GM23338 (cell line): ENCODE measurements around the gene PRPH2.

Source experiments
- CREB1 ChIP-seq: fragments of 250-450 bp; sonication (Bioruptor Pico); IDR thresholded peaks from 2 replicates; pipeline ENCODE4 v1.5.0; 2020; ENCODE audit warnings: low read depth, mild to moderate bottlenecking, moderate library complexity
- EZH2 ChIP-seq: fragments of 200-600 bp; sonication (generic); IDR thresholded peaks from one replicate; pipeline ENCODE4 v1.8.0; 2017; ENCODE audit warnings: antibody characterized with exemption, mild to moderate bottlenecking, low read depth; ENCODE audit not compliant: unreplicated experiment
- EZH2phosphoT487 ChIP-seq: fragments of 200-600 bp; sonication (generic); IDR thresholded peaks from one replicate; pipeline ENCODE4 v1.8.1; 2018; ENCODE audit warnings: antibody characterized with exemption; ENCODE audit not compliant: unreplicated experiment
- JUNB ChIP-seq: IDR thresholded peaks from one replicate; pipeline ENCODE4 v1.6.1; 2016; ENCODE audit warnings: antibody characterized with exemption; ENCODE audit not compliant: unreplicated experiment
- NANOG ChIP-seq: IDR thresholded peaks from 2 replicates; pipeline ENCODE4 v1.6.1; 2016; ENCODE audit warnings: antibody characterized with exemption, borderline replicate concordance
- POLR2AphosphoS5 ChIP-seq: IDR thresholded peaks from 2 replicates; pipeline ENCODE4 v1.6.1; 2016; ENCODE audit warnings: antibody characterized with exemption, low read depth
- STAT1 ChIP-seq: IDR thresholded peaks from one replicate; pipeline ENCODE4 v1.6.1; 2016; ENCODE audit warnings: antibody characterized with exemption; ENCODE audit not compliant: unreplicated experiment
- ZNF114 ChIP-seq: fragments of 250-450 bp; sonication (Bioruptor Pico); IDR thresholded peaks from 2 replicates; pipeline ENCODE4 v1.5.0; 2020; ENCODE audit warnings: mild to moderate bottlenecking, moderate library complexity
- ZNF331 ChIP-seq: fragments of 250-450 bp; sonication (Bioruptor Pico); IDR thresholded peaks from 2 replicates; pipeline ENCODE4 v1.5.0; 2020; ENCODE audit warnings: low read depth, mild to moderate bottlenecking, moderate library complexity
- TF ChIP-seq, protein P1 (sequence below), 2 experiments: fragments of 200-600 bp in 1 of 2; sonication (generic) in 1 of 2; conservative IDR thresholded peaks; 2 replicates each; pipeline versions ENCODE4 v1.5.1 to v1.6.1; 2016 to 2017; ENCODE audit warnings: antibody characterized with exemption in 2 of 2, low read depth in 2 of 2, mild to moderate bottlenecking in 2 of 2, moderate library complexity in 1 of 2
- TF ChIP-seq, protein P2 (sequence below): IDR thresholded peaks from one replicate; pipeline ENCODE4 v1.6.1; 2018; ENCODE audit warnings: antibody characterized with exemption; ENCODE audit not compliant: unreplicated experiment
- TF ChIP-seq, protein P3 (sequence below): IDR thresholded peaks from 2 replicates; pipeline ENCODE4 v1.6.1; 2016; ENCODE audit warnings: antibody characterized with exemption
- TF ChIP-seq, protein P4 (sequence below): fragments of 250-450 bp; sonication (Bioruptor Pico); IDR thresholded peaks from 2 replicates; pipeline ENCODE4 v1.5.0; 2020; ENCODE audit warnings: mild to moderate bottlenecking, moderate library complexity

DNA sequence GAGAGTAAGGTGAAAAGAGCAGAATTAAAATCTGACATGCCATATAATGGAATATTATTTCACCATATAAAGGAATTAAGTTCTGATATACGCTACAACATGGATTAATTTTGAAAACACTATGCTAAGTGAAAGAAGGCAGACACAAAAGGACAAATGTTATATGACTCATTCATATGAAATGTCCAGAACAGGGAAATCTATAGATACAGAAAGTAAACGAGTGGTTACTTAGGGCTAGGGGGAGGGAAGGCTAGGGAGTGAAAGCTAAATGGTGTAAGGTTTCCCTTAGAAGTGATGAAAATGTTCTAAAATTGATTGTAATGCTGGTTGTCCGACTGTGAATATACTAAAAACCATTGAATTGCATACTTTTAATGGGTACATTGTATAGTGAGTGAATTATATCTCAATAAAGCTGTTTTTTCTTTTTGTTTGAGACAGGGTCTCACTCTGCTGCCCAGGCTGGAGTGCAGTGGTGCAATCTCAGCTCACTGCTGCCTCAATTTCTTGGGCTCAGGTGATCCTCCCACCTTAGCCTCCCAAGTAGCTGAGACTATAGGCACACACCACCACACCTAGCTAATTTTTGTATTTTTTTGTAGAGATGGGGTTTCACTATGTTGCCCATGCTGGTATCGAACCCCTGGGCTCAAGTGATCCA lies 8.2 kb downstream of the PRPH2 start:
- TF ChIP-seq, protein P1, sequence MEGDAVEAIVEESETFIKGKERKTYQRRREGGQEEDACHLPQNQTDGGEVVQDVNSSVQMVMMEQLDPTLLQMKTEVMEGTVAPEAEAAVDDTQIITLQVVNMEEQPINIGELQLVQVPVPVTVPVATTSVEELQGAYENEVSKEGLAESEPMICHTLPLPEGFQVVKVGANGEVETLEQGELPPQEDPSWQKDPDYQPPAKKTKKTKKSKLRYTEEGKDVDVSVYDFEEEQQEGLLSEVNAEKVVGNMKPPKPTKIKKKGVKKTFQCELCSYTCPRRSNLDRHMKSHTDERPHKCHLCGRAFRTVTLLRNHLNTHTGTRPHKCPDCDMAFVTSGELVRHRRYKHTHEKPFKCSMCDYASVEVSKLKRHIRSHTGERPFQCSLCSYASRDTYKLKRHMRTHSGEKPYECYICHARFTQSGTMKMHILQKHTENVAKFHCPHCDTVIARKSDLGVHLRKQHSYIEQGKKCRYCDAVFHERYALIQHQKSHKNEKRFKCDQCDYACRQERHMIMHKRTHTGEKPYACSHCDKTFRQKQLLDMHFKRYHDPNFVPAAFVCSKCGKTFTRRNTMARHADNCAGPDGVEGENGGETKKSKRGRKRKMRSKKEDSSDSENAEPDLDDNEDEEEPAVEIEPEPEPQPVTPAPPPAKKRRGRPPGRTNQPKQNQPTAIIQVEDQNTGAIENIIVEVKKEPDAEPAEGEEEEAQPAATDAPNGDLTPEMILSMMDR (conservative IDR thresholded peaks at IDR 0.05; ENCODE audit: low read depth in 2 of 2), result no peak
- TF ChIP-seq, protein P2, sequence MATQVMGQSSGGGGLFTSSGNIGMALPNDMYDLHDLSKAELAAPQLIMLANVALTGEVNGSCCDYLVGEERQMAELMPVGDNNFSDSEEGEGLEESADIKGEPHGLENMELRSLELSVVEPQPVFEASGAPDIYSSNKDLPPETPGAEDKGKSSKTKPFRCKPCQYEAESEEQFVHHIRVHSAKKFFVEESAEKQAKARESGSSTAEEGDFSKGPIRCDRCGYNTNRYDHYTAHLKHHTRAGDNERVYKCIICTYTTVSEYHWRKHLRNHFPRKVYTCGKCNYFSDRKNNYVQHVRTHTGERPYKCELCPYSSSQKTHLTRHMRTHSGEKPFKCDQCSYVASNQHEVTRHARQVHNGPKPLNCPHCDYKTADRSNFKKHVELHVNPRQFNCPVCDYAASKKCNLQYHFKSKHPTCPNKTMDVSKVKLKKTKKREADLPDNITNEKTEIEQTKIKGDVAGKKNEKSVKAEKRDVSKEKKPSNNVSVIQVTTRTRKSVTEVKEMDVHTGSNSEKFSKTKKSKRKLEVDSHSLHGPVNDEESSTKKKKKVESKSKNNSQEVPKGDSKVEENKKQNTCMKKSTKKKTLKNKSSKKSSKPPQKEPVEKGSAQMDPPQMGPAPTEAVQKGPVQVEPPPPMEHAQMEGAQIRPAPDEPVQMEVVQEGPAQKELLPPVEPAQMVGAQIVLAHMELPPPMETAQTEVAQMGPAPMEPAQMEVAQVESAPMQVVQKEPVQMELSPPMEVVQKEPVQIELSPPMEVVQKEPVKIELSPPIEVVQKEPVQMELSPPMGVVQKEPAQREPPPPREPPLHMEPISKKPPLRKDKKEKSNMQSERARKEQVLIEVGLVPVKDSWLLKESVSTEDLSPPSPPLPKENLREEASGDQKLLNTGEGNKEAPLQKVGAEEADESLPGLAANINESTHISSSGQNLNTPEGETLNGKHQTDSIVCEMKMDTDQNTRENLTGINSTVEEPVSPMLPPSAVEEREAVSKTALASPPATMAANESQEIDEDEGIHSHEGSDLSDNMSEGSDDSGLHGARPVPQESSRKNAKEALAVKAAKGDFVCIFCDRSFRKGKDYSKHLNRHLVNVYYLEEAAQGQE, result no peak
- no peak for TF ChIP-seq EZH2
- TF ChIP-seq CREB1 (CRISPR knock-in tag), result no peak
- no peak for TF ChIP-seq NANOG
- TF ChIP-seq POLR2AphosphoS5, result no peak
- TF ChIP-seq, protein P3, sequence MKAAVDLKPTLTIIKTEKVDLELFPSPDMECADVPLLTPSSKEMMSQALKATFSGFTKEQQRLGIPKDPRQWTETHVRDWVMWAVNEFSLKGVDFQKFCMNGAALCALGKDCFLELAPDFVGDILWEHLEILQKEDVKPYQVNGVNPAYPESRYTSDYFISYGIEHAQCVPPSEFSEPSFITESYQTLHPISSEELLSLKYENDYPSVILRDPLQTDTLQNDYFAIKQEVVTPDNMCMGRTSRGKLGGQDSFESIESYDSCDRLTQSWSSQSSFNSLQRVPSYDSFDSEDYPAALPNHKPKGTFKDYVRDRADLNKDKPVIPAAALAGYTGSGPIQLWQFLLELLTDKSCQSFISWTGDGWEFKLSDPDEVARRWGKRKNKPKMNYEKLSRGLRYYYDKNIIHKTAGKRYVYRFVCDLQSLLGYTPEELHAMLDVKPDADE, result no peak
- TF ChIP-seq EZH2phosphoT487, result no peak
- no peak for TF ChIP-seq ZNF114 (CRISPR knock-in tag)
- no peak for TF ChIP-seq JUNB
- TF ChIP-seq STAT1, result no peak
- TF ChIP-seq ZNF331, result no peak
- TF ChIP-seq, protein P4, sequence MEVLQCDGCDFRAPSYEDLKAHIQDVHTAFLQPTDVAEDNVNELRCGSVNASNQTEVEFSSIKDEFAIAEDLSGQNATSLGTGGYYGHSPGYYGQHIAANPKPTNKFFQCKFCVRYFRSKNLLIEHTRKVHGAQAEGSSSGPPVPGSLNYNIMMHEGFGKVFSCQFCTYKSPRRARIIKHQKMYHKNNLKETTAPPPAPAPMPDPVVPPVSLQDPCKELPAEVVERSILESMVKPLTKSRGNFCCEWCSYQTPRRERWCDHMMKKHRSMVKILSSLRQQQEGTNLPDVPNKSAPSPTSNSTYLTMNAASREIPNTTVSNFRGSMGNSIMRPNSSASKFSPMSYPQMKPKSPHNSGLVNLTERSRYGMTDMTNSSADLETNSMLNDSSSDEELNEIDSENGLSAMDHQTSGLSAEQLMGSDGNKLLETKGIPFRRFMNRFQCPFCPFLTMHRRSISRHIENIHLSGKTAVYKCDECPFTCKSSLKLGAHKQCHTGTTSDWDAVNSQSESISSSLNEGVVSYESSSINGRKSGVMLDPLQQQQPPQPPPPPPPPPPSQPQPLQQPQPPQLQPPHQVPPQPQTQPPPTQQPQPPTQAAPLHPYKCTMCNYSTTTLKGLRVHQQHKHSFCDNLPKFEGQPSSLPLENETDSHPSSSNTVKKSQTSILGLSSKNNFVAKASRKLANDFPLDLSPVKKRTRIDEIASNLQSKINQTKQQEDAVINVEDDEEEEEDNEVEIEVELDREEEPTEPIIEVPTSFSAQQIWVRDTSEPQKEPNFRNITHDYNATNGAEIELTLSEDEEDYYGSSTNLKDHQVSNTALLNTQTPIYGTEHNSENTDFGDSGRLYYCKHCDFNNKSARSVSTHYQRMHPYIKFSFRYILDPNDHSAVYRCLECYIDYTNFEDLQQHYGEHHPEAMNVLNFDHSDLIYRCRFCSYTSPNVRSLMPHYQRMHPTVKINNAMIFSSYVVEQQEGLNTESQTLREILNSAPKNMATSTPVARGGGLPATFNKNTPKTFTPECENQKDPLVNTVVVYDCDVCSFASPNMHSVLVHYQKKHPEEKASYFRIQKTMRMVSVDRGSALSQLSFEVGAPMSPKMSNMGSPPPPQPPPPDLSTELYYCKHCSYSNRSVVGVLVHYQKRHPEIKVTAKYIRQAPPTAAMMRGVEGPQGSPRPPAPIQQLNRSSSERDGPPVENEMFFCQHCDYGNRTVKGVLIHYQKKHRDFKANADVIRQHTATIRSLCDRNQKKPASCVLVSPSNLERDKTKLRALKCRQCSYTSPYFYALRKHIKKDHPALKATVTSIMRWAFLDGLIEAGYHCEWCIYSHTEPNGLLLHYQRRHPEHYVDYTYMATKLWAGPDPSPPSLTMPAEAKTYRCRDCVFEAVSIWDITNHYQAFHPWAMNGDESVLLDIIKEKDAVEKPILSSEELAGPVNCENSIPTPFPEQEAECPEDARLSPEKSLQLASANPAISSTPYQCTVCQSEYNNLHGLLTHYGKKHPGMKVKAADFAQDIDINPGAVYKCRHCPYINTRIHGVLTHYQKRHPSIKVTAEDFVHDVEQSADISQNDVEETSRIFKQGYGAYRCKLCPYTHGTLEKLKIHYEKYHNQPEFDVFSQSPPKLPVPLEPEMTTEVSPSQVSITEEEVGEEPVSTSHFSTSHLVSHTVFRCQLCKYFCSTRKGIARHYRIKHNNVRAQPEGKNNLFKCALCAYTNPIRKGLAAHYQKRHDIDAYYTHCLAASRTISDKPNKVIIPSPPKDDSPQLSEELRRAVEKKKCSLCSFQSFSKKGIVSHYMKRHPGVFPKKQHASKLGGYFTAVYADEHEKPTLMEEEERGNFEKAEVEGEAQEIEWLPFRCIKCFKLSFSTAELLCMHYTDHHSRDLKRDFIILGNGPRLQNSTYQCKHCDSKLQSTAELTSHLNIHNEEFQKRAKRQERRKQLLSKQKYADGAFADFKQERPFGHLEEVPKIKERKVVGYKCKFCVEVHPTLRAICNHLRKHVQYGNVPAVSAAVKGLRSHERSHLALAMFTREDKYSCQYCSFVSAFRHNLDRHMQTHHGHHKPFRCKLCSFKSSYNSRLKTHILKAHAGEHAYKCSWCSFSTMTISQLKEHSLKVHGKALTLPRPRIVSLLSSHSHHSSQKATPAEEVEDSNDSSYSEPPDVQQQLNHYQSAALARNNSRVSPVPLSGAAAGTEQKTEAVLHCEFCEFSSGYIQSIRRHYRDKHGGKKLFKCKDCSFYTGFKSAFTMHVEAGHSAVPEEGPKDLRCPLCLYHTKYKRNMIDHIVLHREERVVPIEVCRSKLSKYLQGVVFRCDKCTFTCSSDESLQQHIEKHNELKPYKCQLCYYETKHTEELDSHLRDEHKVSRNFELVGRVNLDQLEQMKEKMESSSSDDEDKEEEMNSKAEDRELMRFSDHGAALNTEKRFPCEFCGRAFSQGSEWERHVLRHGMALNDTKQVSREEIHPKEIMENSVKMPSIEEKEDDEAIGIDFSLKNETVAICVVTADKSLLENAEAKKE (CRISPR knock-in tag), result no peak
